GM19455 (cell line): ENCODE results near the gene RTP3.
"Not testable (repeated sequence)": the region's sequence is repeated elsewhere in the genome, so short reads cannot be mapped to it uniquely, and the experiment has no call there.

Experiments
- ATAC-seq: cut with Tn5 transposase; IDR thresholded peaks from one replicate; pipeline ENCODE4 v1.9.1; 2021; ENCODE audit not compliant: unreplicated experiment

RTP3 gene

GRCh38 chr3:46516521-46516920, 18.7 kb downstream of the RTP3 start:
- ATAC-seq = no peak

GRCh38 chr3:46517016-46517783, 19.4 kb downstream of the RTP3 start:
- ATAC-seq = no peak

- no peak for ATAC-seq
Observed at GRCh38 chr3:46517784-46518181, 20.0 kb downstream of the RTP3 start.

GRCh38 chr3:46519952-46520351, 22.2 kb downstream of the RTP3 start:
- no peak for ATAC-seq

GRCh38 chr3:46520531-46520930, 22.8 kb downstream of the RTP3 start:
- no peak for ATAC-seq

- no peak for ATAC-seq
Observed at GRCh38 chr3:46521096-46521495, 23.3 kb downstream of the RTP3 start.

GRCh38 chr3:46522201-46522600, 24.4 kb downstream of the RTP3 start:
- not testable (repeated sequence) for ATAC-seq

- ATAC-seq = no peak
Observed at GRCh38 chr3:46523556-46523955, 25.8 kb downstream of the RTP3 start.

- ATAC-seq = no peak
Observed at GRCh38 chr3:46524008-46524407, 26.2 kb downstream of the RTP3 start.

- no peak for ATAC-seq
Observed at GRCh38 chr3:46524832-46525231, 27.1 kb downstream of the RTP3 start.

- no peak for ATAC-seq
Observed at GRCh38 chr3:46527239-46527638, 29.5 kb downstream of the RTP3 start.

- no peak for ATAC-seq
Observed at GRCh38 chr3:46533091-46533490, 35.3 kb downstream of the RTP3 start.

- no peak for ATAC-seq
Observed at GRCh38 chr3:46535746-46536145, 38.0 kb downstream of the RTP3 start.

- ATAC-seq = no peak
Observed at GRCh38 chr3:46536758-46537157, 39.0 kb downstream of the RTP3 start.

- no peak for ATAC-seq
Observed at GRCh38 chr3:46537316-46537715, 39.5 kb downstream of the RTP3 start.

- no peak for ATAC-seq
Observed at GRCh38 chr3:46537779-46538178, 40.0 kb downstream of the RTP3 start.

GRCh38 chr3:46538425-46538802, 40.6 kb downstream of the RTP3 start:
- not testable (repeated sequence) for ATAC-seq

GRCh38 chr3:46538803-46539442, 41.1 kb downstream of the RTP3 start:
- peak; percentile 85 for ATAC-seq

- no peak for ATAC-seq
Observed at GRCh38 chr3:46539443-46540005, 41.7 kb downstream of the RTP3 start.

GRCh38 chr3:46540550-46540949, 42.8 kb downstream of the RTP3 start:
- no peak for ATAC-seq

- ATAC-seq = no peak
Observed at GRCh38 chr3:46541835-46542234, 44.1 kb downstream of the RTP3 start.

- ATAC-seq = no peak
Observed at GRCh38 chr3:46542344-46542743, 44.6 kb downstream of the RTP3 start.
